ENCODE data around the gene EHD4.

Gene EHD4

GRCh38 chr15:41885841-41886240 lies 86.5 kb downstream of the EHD4 start:
- DNase-seq (ENCODE audit: low read depth), result no peak

GRCh38 chr15:41885321-41885720 lies 87.0 kb downstream of the EHD4 start:
- no peak for TF ChIP-seq POLR2A (IDR thresholded peaks at IDR 0.05; ENCODE audit: extremely low read depth, insufficient read length)
- no peak for DNase-seq (ENCODE audit: low read depth)
- H3K4me3 ChIP-seq (ENCODE audit: low read depth, low read length), result no peak overlapping the region

More at GRCh38 chr15:41885841-41886240, 86.5 kb downstream of the EHD4 start:
- no peak overlapping the region for H3K4me3 ChIP-seq (ENCODE audit: low read depth, low read length)
- no peak for TF ChIP-seq MYC (IDR thresholded peaks at IDR 0.05; ENCODE audit: low read depth, low read length)
- no peak for TF ChIP-seq MAX (IDR thresholded peaks at IDR 0.05; ENCODE audit: low read depth, low read length)
- no peak for TF ChIP-seq POLR2A (IDR thresholded peaks at IDR 0.05; ENCODE audit: extremely low read depth, insufficient read length)
- no peak for TF ChIP-seq CTCF (IDR thresholded peaks at IDR 0.05; ENCODE audit: low read depth, low read length)

GRCh38 chr15:41884458-41884857 lies 87.9 kb downstream of the EHD4 start:
- TF ChIP-seq MAX (IDR thresholded peaks at IDR 0.05; ENCODE audit: low read depth, low read length), result no peak
- TF ChIP-seq MYC (IDR thresholded peaks at IDR 0.05; ENCODE audit: low read depth, low read length), result no peak
- TF ChIP-seq POLR2A (IDR thresholded peaks at IDR 0.05; ENCODE audit: extremely low read depth, insufficient read length), result no peak
- TF ChIP-seq CTCF (IDR thresholded peaks at IDR 0.05; ENCODE audit: low read depth, low read length), result no peak
- no peak overlapping the region for H3K4me3 ChIP-seq (ENCODE audit: low read depth, low read length)
- no peak for DNase-seq (ENCODE audit: low read depth)

- DNase-seq (ENCODE audit: low read depth), result no peak
- no peak overlapping the region for H3K4me3 ChIP-seq (ENCODE audit: low read depth, low read length)
- TF ChIP-seq MAX (IDR thresholded peaks at IDR 0.05; ENCODE audit: low read depth, low read length), result no peak
- no peak for TF ChIP-seq POLR2A (IDR thresholded peaks at IDR 0.05; ENCODE audit: extremely low read depth, insufficient read length)
These were observed 88.9 kb downstream of the EHD4 start for GRCh38 chr15:41883484-41883825.

- no peak for TF ChIP-seq MYC (IDR thresholded peaks at IDR 0.05; ENCODE audit: low read depth, low read length)
- no peak for TF ChIP-seq MAX (IDR thresholded peaks at IDR 0.05; ENCODE audit: low read depth, low read length)
- TF ChIP-seq POLR2A (IDR thresholded peaks at IDR 0.05; ENCODE audit: extremely low read depth, insufficient read length), result no peak
- no peak for TF ChIP-seq CTCF (IDR thresholded peaks at IDR 0.05; ENCODE audit: low read depth, low read length)
- no peak overlapping the region for H3K4me3 ChIP-seq (ENCODE audit: low read depth, low read length)
- DNase-seq (ENCODE audit: low read depth), result peak; percentile 31
These were observed 89.5 kb downstream of the EHD4 start for GRCh38 chr15:41882689-41883483.

- DNase-seq (ENCODE audit: low read depth), result no peak
- H3K4me3 ChIP-seq (ENCODE audit: low read depth, low read length), result no peak overlapping the region
- TF ChIP-seq MYC (IDR thresholded peaks at IDR 0.05; ENCODE audit: low read depth, low read length), result no peak
- no peak for TF ChIP-seq CTCF (IDR thresholded peaks at IDR 0.05; ENCODE audit: low read depth, low read length)
- no peak for TF ChIP-seq MAX (IDR thresholded peaks at IDR 0.05; ENCODE audit: low read depth, low read length)
- TF ChIP-seq POLR2A (IDR thresholded peaks at IDR 0.05; ENCODE audit: extremely low read depth, insufficient read length), result no peak
These were observed 90.3 kb downstream of the EHD4 start for GRCh38 chr15:41881920-41882688.
